Measurements from ENCODE around the gene HOXC4.

The HOXC4 gene

DNA sequence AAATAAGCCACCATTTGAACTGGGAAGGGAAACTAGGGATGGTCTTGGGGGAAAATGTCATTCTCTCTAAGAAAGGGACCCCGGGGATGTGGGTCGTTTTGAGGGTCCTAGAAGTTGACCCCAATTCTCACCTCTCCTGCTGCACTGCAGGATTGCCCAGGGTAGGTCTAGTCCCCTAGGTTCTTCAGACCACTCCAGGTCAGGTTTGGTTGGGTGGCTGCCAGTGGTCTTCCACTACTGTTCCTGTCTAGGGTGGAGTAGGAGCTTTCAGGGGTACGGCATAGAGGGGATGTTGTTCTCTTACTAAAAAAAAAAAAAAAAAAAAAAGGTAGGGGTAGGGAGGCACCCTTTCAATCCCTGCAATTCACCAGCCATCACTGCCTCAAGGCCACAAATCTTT, 37.6 kb upstream of the HOXC4 start:
- no peak for DNase-seq

DNA sequence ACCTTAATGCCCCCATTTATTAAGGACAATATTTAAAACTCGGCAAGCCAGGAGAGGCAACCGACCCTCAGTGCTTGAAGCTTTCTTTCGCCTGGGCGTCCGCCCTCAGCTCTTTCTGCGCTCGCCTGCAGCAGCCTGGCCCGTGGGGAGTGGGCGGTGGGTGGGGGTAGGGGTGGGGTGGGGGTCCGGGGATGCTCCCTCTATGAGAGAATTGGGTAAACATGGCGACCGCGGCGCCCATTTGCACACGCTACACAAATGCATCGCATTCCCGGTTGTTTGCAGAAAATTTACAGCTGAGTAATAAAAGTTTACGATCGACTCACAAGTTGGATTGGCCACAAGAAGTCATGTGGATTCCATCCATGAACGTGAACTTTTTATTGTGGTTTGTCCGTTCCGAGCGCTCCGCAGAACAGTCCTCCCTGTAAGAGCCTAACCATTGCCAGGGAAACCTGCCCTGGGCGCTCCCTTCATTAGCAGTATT, 37.1 kb upstream of the HOXC4 start:
- DNase-seq: no peak

DNA sequence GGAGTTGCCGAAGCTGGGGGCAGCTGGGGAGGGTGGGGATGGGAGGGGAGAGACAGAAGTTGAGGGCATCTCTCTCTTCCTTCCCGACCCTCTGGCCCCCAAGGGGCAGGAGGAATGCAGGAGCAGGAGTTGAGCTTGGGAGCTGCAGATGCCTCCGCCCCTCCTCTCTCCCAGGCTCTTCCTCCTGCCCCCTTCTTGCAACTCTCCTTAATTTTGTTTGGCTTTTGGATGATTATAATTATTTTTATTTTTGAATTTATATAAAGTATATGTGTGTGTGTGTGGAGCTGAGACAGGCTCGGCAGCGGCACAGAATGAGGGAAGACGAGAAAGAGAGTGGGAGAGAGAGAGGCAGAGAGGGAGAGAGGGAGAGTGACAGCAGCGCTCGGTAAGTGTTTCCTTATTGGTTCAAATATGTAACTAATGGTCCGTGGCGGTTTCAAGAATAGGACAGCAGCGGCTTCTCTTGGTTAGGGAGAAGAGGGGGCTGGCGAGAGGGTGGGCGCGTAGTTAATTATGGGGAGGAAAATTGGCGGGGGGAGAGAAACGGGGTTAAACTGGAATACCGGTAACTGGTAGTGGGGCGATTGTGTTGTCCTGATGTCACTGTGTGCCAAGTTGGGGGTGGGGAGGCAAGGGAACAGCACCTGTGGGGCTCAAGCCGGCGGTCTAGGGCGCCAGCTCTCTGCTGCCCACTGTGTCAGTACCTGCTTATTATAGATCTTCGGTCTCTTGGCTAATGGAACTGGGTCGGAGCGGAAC, 36.4 kb upstream of the HOXC4 start:
- DNase-seq: no peak

DNA sequence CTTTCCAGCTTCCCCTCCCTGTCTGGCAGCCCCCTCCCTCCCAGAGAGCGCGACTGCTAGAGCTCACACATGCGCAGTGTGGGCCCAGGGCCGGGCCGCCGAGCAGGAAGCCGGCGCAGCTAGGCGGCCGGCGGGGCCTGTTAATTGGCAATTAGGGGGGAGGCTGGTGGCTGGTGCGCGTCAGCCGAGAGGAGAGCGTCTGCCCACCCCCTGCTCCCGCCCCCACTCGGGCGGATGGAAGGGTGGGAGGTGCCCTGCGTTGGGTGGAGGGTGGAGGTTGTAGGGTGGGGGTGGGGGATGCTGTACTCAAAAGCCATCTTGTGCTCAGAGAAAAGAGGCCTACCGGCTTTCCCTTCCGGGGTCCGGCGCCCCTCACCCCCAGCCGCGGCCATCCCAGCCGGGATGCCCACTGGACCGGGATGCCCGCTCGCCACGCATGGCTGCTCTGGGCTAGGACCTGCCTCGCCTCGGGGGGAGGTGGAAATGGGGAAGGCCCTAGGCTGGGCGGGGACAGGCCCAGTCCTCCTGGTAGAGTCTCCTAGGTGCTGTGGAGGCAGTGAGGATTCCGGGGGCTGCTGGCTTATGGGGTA, 35.7 kb upstream of the HOXC4 start:
- peak; percentile 51 for DNase-seq

DNA sequence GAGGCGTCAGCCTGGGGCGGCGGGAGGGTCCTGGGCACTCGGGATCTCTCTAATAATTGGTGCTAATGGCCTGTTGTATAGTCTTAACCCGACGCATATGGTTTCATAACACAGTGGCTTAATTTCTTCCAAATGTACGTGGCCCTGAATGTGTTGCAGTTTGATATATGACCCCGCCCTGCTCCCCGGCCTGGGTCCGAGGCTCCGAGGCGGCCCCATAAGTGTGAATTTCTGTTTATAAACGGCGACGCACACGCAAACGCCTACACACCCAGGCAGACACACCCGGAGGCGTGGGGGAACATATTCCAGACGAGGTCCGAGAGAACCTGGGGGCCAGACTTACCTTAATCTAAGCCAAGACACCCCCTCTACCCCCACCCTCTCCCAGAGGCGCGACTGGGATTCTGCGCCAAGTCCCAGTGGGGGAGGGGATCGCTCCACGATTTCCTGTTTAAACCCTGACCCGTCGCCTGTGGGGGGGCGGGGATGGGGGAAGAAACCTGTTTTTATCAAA, 35.1 kb upstream of the HOXC4 start:
- no peak for DNase-seq

DNA sequence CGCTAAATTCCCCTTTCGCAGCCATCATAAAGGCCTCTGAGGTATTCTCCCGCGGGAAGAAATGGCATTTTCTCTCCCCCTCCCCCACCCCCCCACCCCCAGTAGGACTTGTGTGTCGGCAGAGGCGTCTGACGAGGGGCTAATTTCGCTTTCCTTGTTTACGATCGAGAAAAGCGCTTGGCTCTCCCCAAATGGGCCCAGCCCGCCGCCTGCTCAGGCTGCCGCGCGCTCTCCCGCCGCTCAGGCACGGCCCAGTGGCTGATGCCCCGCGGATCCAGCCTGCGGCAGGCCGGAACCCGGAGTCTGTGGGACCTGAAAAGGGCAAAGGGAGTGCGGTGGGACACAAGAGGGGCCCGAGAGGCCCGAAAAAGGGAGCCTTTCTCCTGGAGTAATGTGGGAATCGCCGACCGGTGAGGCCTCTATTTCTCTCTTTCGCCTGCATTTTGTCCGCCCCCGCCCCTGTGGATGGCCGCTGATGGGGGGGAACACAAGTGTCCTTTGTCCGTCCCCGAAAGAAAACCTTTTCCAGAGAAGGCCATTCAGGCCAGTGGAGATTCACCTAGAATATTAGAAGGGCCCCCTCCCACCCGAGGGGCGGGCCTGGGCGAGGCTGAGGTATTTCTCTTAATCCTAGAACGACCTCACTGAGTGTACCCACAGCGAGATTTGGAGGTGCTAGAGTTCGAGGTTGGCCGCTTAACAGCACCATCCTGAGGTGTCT, 34.4 kb upstream of the HOXC4 start:
- DNase-seq: no peak

DNA sequence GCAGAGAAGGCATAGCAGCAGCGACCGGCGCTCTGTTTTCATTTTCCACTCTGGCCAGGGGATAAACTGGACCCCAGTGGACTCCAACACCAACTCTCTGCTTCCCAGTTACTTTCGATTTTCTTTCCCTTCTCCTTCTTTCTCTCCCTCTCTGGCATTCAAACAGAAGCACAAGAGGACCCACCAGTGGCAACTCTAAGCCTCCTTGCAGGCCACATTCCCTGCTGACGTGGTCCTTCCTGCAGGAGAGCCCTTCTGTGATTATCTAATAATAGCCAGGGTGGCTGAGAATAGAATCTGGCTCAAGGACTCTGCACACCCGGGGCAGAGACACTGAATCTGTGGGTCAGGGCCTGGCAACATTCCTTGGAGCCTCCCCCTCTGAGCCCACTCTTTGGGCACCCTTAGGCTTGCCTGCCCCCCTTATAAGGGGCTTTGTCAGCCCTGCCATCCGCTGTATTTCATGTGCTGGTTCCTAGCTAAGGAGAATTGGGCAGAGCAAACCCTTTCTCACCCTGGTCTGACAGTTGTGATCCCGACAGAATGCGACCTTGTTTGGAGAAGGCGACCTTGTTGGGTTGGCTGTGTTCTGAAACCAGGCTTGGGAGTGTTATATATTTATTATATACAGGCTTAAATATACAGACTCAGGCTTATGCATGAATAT, 33.6 kb upstream of the HOXC4 start:
- DNase-seq: no peak

DNA sequence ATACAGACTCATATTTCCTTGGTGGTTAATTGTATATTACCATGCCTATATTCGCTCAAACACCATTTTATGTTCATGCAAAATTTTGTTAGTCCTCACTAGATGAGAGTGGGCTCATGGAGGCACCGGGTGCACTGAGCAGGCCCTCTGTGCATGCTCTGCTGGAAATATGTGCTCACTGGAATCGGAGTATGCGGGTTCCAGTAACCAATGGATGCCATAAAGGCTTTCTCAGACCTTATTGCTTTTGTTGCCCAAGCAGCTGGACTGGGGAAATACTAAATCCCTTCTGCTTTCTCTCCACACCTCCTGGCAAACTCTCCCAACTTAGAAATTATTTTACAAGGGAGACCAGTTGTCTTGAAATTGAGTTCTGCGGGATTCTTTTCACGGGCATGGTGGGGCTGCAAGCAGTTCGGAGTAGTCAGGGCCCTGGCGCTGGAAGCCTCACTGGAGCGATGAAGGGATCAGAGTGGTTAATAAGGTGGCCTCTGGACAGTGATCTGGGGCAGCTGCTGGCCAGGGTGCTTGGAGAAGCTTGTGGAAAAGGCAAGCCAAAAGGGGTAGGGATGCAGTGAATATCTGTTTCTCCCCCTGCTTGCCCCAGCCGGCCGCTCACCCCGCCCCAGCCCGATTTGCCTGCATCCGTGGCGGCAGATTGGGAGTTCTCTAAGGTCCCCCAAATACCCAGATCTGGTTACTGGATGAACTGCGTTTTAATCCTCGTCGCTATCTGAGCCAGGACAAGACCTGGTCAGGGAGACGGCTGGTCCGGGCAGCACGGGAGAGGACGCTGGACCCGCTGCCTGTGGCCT, 32.8 kb upstream of the HOXC4 start:
- no peak for DNase-seq

DNA sequence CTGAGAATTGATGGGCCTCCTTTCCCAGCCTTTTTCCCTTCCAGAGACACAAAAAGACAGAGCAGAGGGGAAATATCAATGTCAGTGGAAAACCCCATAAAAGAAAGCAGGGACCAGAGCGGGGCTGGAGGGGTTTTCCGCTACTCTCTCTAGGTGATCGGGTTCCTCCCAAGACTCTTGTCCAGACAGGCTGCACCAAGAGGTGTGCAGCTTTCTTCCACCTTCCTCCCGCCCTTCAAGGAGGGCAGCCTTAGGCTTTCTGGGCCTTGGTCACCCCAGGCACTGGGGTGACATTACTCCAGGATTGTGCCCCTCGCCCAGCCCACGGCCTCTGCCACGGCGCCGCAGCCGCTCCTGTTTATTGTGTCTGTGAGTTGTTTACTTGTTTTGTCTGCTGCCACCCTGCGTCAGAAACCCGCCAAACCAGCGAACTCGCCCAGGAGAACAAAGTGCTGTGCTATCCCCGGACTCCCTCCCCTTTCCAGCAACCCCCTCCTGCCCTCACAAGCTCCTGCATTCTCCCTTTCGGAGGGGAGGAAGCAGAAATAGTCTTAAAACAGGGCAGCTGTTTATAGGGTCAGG, 32.1 kb upstream of the HOXC4 start:
- DNase-seq: no peak

DNA sequence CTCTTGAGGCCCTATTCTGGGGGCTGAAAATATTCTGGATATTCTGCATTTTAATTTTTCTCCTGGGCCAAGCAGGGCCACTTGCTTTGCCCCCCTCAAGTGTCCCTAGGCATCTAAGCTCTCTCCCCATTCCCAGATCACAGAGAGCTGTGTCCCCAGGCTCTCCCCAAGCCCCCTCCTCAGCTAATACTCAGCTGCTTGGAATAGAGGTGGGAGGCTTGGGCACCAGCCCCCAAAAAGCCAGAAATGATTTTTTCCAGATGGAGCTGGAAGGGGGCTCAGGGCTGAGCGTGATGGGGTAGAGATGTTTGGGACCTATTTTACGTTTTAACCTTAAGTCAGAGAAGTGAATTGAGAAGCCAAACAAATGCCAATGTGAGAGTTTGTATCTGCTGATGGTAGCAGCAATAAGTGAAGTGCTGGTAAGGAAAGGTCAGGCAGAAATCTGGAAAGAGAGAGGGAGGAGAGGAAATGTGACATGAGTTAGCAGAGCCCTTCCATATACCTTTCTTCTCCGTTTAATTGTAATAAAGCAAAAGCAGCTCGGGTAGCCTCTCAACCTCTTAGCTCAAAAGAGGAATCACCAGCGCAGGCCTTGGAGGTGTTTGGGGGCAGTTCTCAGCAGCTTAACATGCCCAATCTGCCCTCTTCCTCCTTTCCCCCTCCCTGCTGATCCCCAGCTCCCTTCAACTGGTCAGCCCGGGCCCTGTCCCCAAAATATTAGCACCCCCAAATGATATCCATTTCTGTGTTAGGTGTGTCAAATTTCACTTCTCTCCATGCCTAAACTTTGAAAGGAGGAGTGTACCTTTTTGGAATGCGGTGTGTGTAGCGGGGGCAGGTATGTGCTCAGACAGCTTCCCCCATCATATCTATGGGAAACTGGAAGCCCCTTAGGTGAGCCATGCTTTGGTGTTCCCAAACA, 30.4 kb upstream of the HOXC4 start:
- no peak for DNase-seq

DNA sequence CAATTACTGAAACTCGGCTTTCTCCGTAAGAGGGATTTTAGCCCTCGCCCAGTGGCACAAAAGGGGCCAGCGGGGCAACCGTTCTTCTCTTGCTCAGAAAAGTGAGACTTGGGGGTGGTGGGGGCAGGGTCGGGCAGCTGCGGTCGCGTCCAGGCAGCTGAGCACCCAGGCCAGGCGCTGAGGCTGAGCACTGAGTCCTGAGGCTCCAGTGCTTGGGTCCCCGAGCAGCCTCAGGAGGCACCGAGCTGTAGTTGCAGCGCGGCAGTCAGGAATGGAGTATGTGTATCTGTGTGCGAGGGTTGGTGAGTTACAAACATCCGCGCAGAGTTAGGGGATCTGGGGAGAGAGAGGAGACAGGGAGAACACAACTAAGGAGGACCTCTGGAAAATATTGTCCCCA, 29.5 kb upstream of the HOXC4 start:
- no peak for DNase-seq

DNA sequence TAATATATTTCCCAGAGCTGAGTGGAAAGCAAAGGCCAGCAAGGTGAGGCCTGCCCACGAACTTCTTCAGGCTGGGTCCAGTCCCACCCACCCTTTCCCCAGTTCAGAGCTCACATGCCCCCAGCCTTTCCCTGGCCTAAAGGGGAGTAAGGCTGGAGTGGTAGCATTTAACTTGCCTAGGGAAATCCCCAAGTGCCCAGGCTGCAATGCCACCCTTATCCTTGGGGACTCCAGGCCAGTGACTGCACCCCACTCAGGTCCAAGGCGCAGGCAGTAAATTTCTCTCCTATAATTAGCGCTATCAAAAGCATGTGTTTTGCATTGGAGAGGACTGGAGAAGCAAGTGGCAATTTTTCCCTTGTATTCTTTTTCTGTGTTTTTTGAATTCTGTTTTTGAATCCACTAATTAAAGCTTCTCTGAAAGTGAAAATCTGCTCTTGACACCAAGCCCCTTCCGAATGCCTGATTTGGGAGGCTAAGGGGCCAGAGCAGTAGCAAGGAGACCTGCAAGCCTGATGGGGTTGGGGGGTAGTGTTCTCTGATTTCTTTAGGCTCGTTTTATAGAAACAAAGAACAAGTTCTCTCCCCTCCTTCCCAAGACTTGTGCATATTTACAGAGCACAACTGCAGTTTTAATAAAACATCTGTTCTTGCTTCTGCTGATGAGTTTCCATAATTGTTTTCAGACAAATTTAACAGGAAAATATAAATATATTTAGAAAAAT, 28.9 kb upstream of the HOXC4 start:
- no peak for DNase-seq

DNA sequence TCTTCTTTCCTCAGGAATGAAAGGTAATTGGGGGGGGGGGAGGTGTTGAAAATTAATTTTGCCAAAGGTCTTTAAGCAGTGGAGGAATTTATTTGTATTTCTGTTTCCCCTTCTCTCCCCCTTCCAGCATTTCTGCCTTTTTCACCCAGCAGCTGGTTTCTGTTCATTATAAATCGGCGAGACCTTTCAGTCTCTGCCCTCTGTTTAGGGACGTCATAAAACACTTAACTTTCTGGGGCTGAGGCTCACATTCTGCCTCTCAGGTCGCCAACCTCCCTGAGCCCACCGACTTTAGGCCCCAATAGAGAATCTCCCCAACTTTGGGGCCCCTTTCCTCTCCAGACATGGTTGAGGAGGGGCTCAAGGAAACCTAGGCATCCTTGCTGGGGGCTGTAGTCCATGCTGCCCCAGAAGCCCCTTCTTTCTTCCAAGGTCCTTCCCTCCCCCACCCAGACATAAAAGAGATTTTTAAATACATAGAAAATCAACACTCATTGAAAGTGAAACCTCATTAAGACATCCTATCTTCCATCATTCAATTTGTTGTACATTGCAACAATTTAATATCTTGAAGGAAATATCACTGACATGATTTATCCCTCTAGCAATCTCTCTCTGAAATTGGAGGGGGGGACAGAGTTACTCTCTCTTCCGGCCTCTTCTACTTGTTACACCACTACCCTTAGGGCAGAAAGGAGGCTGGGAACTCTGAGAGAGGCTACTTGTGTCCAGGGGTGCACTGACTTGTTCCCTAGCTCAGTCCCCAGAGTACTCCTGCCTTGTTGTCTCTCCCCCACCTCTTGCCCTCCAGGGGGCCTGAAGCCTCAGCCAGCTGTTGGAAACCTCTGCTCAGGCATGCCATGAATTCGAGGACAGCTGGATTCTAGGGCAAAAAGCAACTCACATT, 27.9 kb upstream of the HOXC4 start:
- no peak for DNase-seq

DNA sequence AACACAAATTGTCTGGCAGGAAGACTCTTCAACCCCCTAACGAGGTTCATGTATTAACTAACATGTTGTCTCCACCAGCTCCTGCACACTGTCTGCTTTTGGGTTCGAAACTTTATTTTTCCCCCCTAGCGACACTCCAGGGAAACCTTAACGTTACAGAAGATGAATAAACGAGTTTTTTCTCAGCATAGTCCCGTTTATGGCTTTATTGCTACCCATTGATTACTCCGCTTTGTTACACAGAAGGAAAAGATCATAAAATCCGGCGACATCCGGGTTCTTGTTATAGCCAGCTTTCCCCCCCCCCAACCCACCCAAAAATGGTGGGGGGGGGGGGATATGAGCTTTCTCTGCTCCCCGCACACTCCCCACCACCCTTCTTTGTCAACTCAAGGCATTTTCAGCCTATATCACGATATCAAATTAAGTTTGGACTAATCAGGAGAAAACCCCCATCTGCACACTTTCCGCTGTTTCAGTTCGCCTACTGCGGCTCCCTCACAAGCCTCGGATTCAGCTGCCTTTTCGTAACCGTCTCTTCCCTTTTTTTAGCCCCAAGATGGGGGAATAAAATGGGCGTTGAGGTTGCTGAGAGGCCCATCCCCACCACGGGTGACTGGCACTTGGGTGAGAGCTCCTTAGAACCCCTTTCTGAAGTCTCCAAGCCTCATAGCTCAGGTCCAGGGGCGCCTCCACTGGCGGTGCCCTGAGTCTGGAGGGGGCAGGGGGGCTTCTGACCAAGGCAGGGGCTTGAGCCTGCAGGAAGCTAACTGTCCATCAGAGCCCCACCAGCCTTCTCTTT, 26.8 kb upstream of the HOXC4 start:
- DNase-seq: no peak

DNA sequence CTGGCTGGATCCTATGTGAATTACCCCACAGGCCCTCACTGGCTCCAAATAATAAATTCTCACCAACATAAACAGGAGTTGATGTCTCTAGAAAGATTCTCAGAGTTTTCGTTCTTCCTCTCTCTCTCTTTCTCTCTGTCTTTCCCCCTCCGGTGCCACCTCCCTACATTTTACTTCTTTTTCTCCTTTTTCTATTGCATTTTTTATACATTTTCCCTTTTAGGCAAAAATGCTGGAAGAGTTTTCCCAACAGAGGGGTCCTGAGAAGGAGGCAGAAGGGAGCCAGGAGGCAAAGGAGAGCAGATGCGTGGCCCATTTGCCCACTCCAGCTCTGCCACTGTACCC, 26.2 kb upstream of the HOXC4 start:
- DNase-seq: no peak

DNA sequence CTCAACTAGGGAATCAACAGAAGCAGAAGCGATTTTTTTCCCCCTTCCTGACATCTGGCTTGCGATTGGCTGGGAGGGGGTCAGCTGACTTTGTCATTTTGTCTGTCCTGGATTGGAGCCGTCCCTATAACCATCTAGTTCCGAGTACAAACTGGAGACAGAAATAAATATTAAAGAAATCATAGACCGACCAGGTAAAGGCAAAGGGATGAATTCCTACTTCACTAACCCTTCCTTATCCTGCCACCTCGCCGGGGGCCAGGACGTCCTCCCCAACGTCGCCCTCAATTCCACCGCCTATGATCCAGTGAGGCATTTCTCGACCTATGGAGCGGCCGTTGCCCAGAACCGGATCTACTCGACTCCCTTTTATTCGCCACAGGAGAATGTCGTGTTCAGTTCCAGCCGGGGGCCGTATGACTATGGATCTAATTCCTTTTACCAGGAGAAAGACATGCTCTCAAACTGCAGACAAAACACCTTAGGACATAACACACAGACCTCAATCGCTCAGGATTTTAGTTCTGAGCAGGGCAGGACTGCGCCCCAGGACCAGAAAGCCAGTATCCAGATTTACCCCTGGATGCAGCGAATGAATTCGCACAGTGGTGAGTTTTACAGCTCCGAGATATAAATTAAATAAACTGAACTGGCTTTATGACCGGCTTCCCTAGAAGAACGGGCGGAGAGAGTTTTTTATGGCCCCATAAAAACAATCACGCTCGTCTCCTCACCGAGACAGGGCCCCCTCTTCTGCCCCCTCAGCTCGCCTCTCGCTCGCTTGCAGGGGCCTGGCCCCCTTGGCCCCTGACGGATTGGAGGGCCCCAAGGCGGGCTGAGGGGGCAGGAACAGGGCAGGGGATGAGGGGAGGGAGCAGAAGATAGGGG, 25.1 kb upstream of the HOXC4 start, which contains the start of gene HOXC6:
Gene HOXC6, plus strand, starts transcription at position 127 of the 888 bp plus-strand sequence. Its CDS starts 82 bp downstream, at position 209.
- no peak for DNase-seq

Data from T-helper 9 cell (primary cell).